ENCODE results near the gene RRAGD.

DNA sequence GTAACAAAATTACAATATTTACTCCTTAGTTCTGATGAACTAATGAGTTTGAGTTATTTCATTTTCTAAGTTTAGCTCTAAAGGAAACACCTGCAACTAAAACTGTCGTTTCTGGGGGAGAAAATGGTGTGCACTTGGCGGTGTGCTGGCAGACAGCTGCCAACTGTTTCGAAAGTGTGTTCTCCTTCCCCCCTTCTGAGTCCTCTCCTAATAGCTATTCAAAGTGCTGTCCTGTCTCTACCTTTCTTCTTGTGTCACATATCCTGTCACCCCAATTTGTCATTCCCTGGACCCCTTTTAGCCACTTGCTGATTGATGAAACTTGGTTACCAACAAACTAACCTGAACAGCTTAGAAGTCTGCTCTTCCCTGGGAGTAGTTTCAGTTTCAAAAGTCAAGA lies 54.7 kb downstream of the RRAGD start:
- TF ChIP-seq, protein P1, sequence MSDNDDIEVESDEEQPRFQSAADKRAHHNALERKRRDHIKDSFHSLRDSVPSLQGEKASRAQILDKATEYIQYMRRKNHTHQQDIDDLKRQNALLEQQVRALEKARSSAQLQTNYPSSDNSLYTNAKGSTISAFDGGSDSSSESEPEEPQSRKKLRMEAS (IDR thresholded peaks at IDR 0.05) = no peak
- TF ChIP-seq TAF1 (conservative IDR thresholded peaks at IDR 0.05) = no peak
- TF ChIP-seq, protein P2, sequence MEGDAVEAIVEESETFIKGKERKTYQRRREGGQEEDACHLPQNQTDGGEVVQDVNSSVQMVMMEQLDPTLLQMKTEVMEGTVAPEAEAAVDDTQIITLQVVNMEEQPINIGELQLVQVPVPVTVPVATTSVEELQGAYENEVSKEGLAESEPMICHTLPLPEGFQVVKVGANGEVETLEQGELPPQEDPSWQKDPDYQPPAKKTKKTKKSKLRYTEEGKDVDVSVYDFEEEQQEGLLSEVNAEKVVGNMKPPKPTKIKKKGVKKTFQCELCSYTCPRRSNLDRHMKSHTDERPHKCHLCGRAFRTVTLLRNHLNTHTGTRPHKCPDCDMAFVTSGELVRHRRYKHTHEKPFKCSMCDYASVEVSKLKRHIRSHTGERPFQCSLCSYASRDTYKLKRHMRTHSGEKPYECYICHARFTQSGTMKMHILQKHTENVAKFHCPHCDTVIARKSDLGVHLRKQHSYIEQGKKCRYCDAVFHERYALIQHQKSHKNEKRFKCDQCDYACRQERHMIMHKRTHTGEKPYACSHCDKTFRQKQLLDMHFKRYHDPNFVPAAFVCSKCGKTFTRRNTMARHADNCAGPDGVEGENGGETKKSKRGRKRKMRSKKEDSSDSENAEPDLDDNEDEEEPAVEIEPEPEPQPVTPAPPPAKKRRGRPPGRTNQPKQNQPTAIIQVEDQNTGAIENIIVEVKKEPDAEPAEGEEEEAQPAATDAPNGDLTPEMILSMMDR (IDR thresholded peaks at IDR 0.05; ENCODE audit: low read depth, low read length, missing input control) = no peak
- TF ChIP-seq, protein P3, sequence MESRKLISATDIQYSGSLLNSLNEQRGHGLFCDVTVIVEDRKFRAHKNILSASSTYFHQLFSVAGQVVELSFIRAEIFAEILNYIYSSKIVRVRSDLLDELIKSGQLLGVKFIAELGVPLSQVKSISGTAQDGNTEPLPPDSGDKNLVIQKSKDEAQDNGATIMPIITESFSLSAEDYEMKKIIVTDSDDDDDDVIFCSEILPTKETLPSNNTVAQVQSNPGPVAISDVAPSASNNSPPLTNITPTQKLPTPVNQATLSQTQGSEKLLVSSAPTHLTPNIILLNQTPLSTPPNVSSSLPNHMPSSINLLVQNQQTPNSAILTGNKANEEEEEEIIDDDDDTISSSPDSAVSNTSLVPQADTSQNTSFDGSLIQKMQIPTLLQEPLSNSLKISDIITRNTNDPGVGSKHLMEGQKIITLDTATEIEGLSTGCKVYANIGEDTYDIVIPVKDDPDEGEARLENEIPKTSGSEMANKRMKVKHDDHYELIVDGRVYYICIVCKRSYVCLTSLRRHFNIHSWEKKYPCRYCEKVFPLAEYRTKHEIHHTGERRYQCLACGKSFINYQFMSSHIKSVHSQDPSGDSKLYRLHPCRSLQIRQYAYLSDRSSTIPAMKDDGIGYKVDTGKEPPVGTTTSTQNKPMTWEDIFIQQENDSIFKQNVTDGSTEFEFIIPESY (IDR thresholded peaks at IDR 0.05) = no peak

All from liver (tissue), 3 donors.